HG02981 (cell line): ENCODE results near the gene BMAL1.

Experiments
- ATAC-seq: cut with Tn5 transposase; IDR thresholded peaks from one replicate; pipeline ENCODE4 v1.9.1; 2021; ENCODE audit warnings: mild to moderate bottlenecking, moderate library complexity; ENCODE audit not compliant: unreplicated experiment

Gene BMAL1

GRCh38 chr11:13290221-13290980 lies 12.8 kb downstream of the BMAL1 start:
- ATAC-seq = no peak

- no peak for ATAC-seq
Observed at GRCh38 chr11:13291361-13291760, 13.8 kb downstream of the BMAL1 start.

GRCh38 chr11:13291800-13292199 lies 14.2 kb downstream of the BMAL1 start:
- no peak for ATAC-seq

GRCh38 chr11:13292970-13293369 lies 15.4 kb downstream of the BMAL1 start:
- ATAC-seq = no peak

GRCh38 chr11:13294178-13294577 lies 16.6 kb downstream of the BMAL1 start:
- no peak for ATAC-seq

GRCh38 chr11:13294771-13295579 lies 17.4 kb downstream of the BMAL1 start:
- ATAC-seq = no peak

GRCh38 chr11:13297308-13297916 lies 19.8 kb downstream of the BMAL1 start:
- no peak for ATAC-seq

GRCh38 chr11:13297917-13298356 lies 20.3 kb downstream of the BMAL1 start:
- no peak for ATAC-seq

GRCh38 chr11:13298765-13299164 lies 21.2 kb downstream of the BMAL1 start:
- ATAC-seq = no peak

- no peak for ATAC-seq
Observed at GRCh38 chr11:13301522-13301921, 23.9 kb downstream of the BMAL1 start.

GRCh38 chr11:13302420-13302958 lies 24.9 kb downstream of the BMAL1 start:
- ATAC-seq = no peak

- ATAC-seq = no peak
Observed at GRCh38 chr11:13303668-13304649, 26.4 kb downstream of the BMAL1 start.

GRCh38 chr11:13304655-13305335 lies 27.2 kb downstream of the BMAL1 start:
- no peak for ATAC-seq

- no peak for ATAC-seq
Observed at GRCh38 chr11:13308704-13309103, 31.1 kb downstream of the BMAL1 start.

GRCh38 chr11:13309156-13309555 lies 31.6 kb downstream of the BMAL1 start:
- ATAC-seq = no peak

GRCh38 chr11:13310443-13310842 lies 32.9 kb downstream of the BMAL1 start:
- ATAC-seq = no peak

- ATAC-seq = no peak
Observed at GRCh38 chr11:13311570-13311969, 34.0 kb downstream of the BMAL1 start.

- ATAC-seq = no peak
Observed at GRCh38 chr11:13313005-13313819, 35.6 kb downstream of the BMAL1 start.
